ENCODE results near the gene TBXAS1. TPM values are rescaled to one million over a fixed set of nuclear protein-coding genes. Genes with fewer than 3 reads are reported as not detected.

Gene TBXAS1
- total and polyA plus RNA-seq, 2 donors (not counting 3 experiments of a cell fraction or from before 2014, with no cell fraction given), result 2.1 to 4.3 TPM

DNA sequence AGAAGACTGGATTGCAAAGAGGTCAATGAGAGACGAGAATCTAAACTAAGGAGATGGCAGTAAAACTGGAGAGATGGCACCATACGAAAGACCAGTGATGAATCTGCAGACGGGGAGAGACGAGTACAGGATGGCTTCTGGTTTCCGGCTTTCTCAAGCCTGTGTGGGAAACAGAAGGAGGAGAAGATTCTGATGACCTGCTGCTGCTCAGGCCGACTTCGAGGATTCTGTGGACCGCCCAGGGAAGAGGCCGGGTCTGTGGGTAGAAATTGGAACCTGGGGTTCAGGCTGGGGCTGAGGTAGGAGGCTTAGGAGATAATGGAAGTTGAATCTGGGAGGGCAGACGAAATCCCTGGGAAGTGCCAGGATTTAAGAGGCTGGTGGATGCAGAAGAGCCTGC lies 185.1 kb downstream of the TBXAS1 start:
- intact Hi-C loops (cut with micrococcal nuclease), result no loop called here
- no peak overlapping the region for H3K9ac ChIP-seq (replicated peaks; ENCODE audit: extremely low read depth, insufficient read depth, low read length)
- no peaks in the 10 kb centered on the region for H3K4me1 ChIP-seq (ENCODE audit: control insufficient read depth, extremely low read depth, insufficient read depth, low read length)
- no peak overlapping the region for H3K27ac ChIP-seq (ENCODE audit: insufficient read depth, low read depth, low read length)
- no TSS peak for BruUV-seq (replicated peaks)
- H3K9me3 ChIP-seq (replicated peaks; ENCODE audit: control insufficient read depth, insufficient read depth, low read length), result no peaks in the 10 kb centered on the region
- CTCF ChIA-PET, result interaction anchor here (1.4 kb wide), 1 partner anchor 12 kb away, joined by 7 read pairs; no protein-coding TSS in a partner anchor
- TF ChIP-seq JUN (IDR thresholded peaks at IDR 0.05; ENCODE audit: borderline replicate concordance, insufficient read depth, insufficient read length, low read depth), result no peak
- no peak for TF ChIP-seq MYC (IDR thresholded peaks at IDR 0.05; ENCODE audit: low read depth, low read length)
- TF ChIP-seq EZH2 (IDR thresholded peaks at IDR 0.05; ENCODE audit: borderline replicate concordance, low read depth, low read length, severe bottlenecking), result no peak
- TF ChIP-seq, protein P1, sequence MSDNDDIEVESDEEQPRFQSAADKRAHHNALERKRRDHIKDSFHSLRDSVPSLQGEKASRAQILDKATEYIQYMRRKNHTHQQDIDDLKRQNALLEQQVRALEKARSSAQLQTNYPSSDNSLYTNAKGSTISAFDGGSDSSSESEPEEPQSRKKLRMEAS (IDR thresholded peaks at IDR 0.05; ENCODE audit: insufficient read depth, insufficient read length), result no peak
- no peak for TF ChIP-seq GATA2 (IDR thresholded peaks at IDR 0.05; ENCODE audit: insufficient read depth, insufficient read length, low read depth, low read length)
- TF ChIP-seq, protein P2, sequence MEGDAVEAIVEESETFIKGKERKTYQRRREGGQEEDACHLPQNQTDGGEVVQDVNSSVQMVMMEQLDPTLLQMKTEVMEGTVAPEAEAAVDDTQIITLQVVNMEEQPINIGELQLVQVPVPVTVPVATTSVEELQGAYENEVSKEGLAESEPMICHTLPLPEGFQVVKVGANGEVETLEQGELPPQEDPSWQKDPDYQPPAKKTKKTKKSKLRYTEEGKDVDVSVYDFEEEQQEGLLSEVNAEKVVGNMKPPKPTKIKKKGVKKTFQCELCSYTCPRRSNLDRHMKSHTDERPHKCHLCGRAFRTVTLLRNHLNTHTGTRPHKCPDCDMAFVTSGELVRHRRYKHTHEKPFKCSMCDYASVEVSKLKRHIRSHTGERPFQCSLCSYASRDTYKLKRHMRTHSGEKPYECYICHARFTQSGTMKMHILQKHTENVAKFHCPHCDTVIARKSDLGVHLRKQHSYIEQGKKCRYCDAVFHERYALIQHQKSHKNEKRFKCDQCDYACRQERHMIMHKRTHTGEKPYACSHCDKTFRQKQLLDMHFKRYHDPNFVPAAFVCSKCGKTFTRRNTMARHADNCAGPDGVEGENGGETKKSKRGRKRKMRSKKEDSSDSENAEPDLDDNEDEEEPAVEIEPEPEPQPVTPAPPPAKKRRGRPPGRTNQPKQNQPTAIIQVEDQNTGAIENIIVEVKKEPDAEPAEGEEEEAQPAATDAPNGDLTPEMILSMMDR (IDR thresholded peaks at IDR 0.05; ENCODE audit: extremely low read depth in 1 of 2, insufficient read depth in 1 of 2, low read depth in 1 of 2, low read length in 2 of 2), result no peak
- no peak for FAIRE-seq
- no peaks in the 10 kb centered on the region for H3K36me3 ChIP-seq (ENCODE audit: control insufficient read depth in 2 of 2, extremely low read depth in 1 of 2, insufficient read depth in 2 of 2, low read length in 2 of 2)
- H3K4me3 ChIP-seq (replicated peaks in 1 of 3; ENCODE audit: insufficient read depth in 1 of 3, low read depth in 1 of 3, low read length in 3 of 3), result no peak overlapping the region
- no peaks in the 10 kb centered on the region for H4K20me1 ChIP-seq (replicated peaks; ENCODE audit: control insufficient read depth, extremely low read depth, insufficient read depth, low read length)
- no peak for DNase-seq (ENCODE audit: low read depth, low spot score)
- H3K27me3 ChIP-seq (ENCODE audit: control insufficient read depth in 2 of 2, insufficient read depth in 2 of 2, low read length in 2 of 2), result peaks cover 0 to 3% of the 10 kb centered on the region in 2 experiments
- H3K79me2 ChIP-seq (ENCODE audit: control insufficient read depth, insufficient read depth, low read length), result no peaks in the 10 kb centered on the region
- dilution Hi-C loops (cut with MboI; ENCODE audit: extremely low pct_ligation_motif_present, low sequenced_read_pairs), result loop anchor here (25.0 kb wide), 1 partner anchor 402 kb away; no protein-coding TSS in a partner anchor
- H3K4me2 ChIP-seq (ENCODE audit: insufficient read depth, low read length), result no peak overlapping the region
- H3K9me1 ChIP-seq (replicated peaks; ENCODE audit: control insufficient read depth, extremely low read depth, insufficient read depth, low read length), result no peaks in the 10 kb centered on the region
- POLR2A ChIA-PET, result no interaction called here
- H2AFZ ChIP-seq (ENCODE audit: low read depth, low read length), result no peak overlapping the region
